ENCODE data around the gene LBP. TPM values are rescaled to one million over a fixed set of nuclear protein-coding genes. Genes with fewer than 3 reads are reported as not detected.

Gene LBP
- total and polyA plus RNA-seq, 10 of the 15 experiments (the other 5 are each of a cell fraction or from before 2014, with no cell fraction given) = 0.04 to 0.10 TPM; not detected in 8

DNA sequence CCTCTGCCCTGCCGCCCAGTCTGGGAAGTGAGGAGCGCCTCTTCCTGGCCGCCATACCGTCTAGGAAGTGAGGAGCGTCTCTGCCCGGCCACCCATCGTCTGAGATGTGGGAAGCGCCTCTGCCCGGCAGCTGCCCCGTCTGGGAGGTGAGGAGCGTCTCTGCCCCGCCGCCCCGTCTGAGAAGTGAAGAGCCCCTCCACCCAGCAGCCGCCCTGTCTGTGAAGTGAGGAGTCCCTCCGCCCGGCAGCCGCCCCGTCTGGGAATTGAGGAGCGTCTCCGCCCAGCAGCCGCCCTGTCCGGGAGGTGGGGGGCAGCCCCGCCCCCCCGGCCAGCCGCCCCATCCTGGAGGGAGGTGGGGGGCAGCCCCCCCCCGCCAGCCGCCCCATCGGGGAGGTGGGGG is 61.0 kb downstream of the LBP start:
- H3K4me3 ChIP-seq = no peak overlapping the region
- H3K9ac ChIP-seq (ENCODE audit: control insufficient read depth, insufficient read depth, low read length) = no peak overlapping the region
- ChIA-PET SMC1A (ENCODE audit: uncharacterized antibody, unreplicated experiment) (no interaction called here), POLR2A (no interaction called here), RAD21 (ENCODE audit: unreplicated experiment) (no interaction called here), CTCF (interaction anchor here (1.6 to 2.4 kb wide), 2 partner anchors 68 to 186 kb away, joined by 3 to 10 read pairs; no protein-coding TSS in a partner anchor)
- no peak for FAIRE-seq
- H3K36me3 ChIP-seq (ENCODE audit: control insufficient read depth in 2 of 2, insufficient read depth in 2 of 2, low read length in 1 of 2) = peaks cover 0 to 2% of the 10 kb centered on the region in 2 experiments; a peak in 2 of 4 replicates
- no peak overlapping the region for H3K4me2 ChIP-seq (ENCODE audit: control insufficient read depth, insufficient read depth)
- ATAC-seq = no peak
- no peak overlapping the region for H3K27ac ChIP-seq (ENCODE audit: control insufficient read depth, insufficient read depth)
- in situ Hi-C loops (cut with MboI) (no loop called here), intact Hi-C loops (cut with micrococcal nuclease; ENCODE audit: unreplicated experiment) (loop anchor here (5.0 kb wide), 1 partner anchor 175 kb away; no protein-coding TSS in a partner anchor)
- no peaks in the 10 kb centered on the region for H3K27me3 ChIP-seq (replicated peaks in 1 of 2; ENCODE audit: control insufficient read depth in 2 of 2, insufficient read depth in 2 of 2, low read length in 1 of 2)
- H3K4me1 ChIP-seq (ENCODE audit: control insufficient read depth, insufficient read depth, low read length) = no peaks in the 10 kb centered on the region
- DNase-seq (ENCODE audit: low read depth, low spot score) = no peak
- no peaks in the 10 kb centered on the region for H3K9me3 ChIP-seq (replicated peaks; ENCODE audit: control insufficient read depth, insufficient read depth, low read length)
- no TSS peak for BruUV-seq (replicated peaks)
- no peak overlapping the region for H2AFZ ChIP-seq (ENCODE audit: control insufficient read depth, low read depth, low read length)
- H3K79me2 ChIP-seq (ENCODE audit: control insufficient read depth, insufficient read depth, low read length) = no peaks in the 10 kb centered on the region
- H4K20me1 ChIP-seq (ENCODE audit: control insufficient read depth, insufficient read depth) = no peaks in the 10 kb centered on the region
- WGBS (ENCODE audit: insufficient coverage, insufficient replicate concordance, low lambda C conversion rate, missing lambda C conversion rate) = 96% methylated on average over 16 of the region's 29 CpGs
- TF ChIP-seq NFXL1 (IDR thresholded peaks at IDR 0.05; ENCODE audit: borderline replicate concordance) (no peak), MEF2B (IDR thresholded peaks at IDR 0.05; ENCODE audit: partially characterized antibody, poor library complexity, severe bottlenecking) (no peak), MTA3 (IDR thresholded peaks at IDR 0.05; ENCODE audit: borderline replicate concordance, low read length) (no peak), NR2C2 (IDR thresholded peaks at IDR 0.05; ENCODE audit: borderline replicate concordance, control insufficient read depth, insufficient read length, low read depth) (no peak), ZBTB33 (IDR thresholded peaks at IDR 0.05) (no peak), KAT2A (conservative IDR thresholded peaks at IDR 0.05; ENCODE audit: control insufficient read depth, low read depth, low read length) (no peak), CHD2 (IDR thresholded peaks at IDR 0.05; ENCODE audit: borderline replicate concordance, low read depth, low read length) (no peak), BCLAF1 (IDR thresholded peaks at IDR 0.05) (no peak), BRCA1 (IDR thresholded peaks at IDR 0.05; ENCODE audit: low read depth, low read length) (no peak)
- TF ChIP-seq, protein P1, sequence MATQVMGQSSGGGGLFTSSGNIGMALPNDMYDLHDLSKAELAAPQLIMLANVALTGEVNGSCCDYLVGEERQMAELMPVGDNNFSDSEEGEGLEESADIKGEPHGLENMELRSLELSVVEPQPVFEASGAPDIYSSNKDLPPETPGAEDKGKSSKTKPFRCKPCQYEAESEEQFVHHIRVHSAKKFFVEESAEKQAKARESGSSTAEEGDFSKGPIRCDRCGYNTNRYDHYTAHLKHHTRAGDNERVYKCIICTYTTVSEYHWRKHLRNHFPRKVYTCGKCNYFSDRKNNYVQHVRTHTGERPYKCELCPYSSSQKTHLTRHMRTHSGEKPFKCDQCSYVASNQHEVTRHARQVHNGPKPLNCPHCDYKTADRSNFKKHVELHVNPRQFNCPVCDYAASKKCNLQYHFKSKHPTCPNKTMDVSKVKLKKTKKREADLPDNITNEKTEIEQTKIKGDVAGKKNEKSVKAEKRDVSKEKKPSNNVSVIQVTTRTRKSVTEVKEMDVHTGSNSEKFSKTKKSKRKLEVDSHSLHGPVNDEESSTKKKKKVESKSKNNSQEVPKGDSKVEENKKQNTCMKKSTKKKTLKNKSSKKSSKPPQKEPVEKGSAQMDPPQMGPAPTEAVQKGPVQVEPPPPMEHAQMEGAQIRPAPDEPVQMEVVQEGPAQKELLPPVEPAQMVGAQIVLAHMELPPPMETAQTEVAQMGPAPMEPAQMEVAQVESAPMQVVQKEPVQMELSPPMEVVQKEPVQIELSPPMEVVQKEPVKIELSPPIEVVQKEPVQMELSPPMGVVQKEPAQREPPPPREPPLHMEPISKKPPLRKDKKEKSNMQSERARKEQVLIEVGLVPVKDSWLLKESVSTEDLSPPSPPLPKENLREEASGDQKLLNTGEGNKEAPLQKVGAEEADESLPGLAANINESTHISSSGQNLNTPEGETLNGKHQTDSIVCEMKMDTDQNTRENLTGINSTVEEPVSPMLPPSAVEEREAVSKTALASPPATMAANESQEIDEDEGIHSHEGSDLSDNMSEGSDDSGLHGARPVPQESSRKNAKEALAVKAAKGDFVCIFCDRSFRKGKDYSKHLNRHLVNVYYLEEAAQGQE (IDR thresholded peaks at IDR 0.05; ENCODE audit: low read depth, low read length) = no peak
- TF ChIP-seq, protein P2, sequence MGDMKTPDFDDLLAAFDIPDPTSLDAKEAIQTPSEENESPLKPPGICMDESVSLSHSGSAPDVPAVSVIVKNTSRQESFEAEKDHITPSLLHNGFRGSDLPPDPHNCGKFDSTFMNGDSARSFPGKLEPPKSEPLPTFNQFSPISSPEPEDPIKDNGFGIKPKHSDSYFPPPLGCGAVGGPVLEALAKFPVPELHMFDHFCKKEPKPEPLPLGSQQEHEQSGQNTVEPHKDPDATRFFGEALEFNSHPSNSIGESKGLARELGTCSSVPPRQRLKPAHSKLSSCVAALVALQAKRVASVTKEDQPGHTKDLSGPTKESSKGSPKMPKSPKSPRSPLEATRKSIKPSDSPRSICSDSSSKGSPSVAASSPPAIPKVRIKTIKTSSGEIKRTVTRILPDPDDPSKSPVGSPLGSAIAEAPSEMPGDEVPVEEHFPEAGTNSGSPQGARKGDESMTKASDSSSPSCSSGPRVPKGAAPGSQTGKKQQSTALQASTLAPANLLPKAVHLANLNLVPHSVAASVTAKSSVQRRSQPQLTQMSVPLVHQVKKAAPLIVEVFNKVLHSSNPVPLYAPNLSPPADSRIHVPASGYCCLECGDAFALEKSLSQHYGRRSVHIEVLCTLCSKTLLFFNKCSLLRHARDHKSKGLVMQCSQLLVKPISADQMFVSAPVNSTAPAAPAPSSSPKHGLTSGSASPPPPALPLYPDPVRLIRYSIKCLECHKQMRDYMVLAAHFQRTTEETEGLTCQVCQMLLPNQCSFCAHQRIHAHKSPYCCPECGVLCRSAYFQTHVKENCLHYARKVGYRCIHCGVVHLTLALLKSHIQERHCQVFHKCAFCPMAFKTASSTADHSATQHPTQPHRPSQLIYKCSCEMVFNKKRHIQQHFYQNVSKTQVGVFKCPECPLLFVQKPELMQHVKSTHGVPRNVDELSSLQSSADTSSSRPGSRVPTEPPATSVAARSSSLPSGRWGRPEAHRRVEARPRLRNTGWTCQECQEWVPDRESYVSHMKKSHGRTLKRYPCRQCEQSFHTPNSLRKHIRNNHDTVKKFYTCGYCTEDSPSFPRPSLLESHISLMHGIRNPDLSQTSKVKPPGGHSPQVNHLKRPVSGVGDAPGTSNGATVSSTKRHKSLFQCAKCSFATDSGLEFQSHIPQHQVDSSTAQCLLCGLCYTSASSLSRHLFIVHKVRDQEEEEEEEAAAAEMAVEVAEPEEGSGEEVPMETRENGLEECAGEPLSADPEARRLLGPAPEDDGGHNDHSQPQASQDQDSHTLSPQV (IDR thresholded peaks at IDR 0.05) = no peak

Measured in GM12878 (cell line).